ENCODE data around the gene EIF5A.
A peak's percentile ranks its signal among the peaks of the same experiment; 100 is the strongest.

The EIF5A gene

DNA sequence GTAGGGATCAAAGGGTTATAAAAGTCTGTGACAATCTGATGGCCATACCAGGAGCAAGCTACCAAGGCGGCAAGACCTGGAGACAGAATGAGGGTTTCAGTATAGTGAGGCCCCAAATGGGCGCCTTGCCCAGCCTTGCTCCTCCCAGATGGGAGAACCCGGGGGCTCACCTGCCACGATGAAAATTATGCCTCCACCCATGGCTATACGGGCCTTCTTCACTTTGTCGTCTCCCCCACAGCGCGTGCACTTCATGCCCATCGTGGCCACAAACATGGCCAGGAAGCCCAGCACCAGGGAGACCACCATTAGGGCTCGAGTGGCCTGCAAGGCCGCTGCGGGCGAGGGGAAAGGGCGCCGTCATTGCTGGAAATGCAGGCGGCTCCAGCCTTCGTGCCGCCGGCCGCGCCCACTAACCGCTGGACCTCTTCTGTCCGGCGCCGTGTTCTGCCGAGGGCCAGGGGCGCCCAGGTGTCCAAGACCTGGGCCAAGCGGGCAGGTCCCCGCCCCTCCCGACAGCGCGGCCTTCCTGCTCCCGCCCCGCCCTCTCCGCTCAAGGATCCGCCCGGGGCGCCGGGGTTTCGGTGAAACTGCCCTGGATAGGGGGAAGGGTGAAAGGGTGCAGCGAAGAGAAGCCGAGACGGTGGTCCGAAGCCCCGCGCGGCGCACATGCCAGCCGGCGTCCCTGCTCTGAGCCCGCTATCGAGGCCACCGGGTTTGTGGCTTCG is 46.6 kb upstream of the EIF5A start:
- 14% methylated on average over 54 of the region's 54 CpGs for WGBS
- peaks cover 32 to 36% of the 10 kb centered on the region in 2 experiments for H3K36me3 ChIP-seq (ENCODE audit: control insufficient read depth in 1 of 2, insufficient read depth in 2 of 2, low read depth in 1 of 2, low read length in 2 of 2)
- peak overlapping the region in 1 of 2 experiments; percentile 91 for H3K23ac ChIP-seq (ENCODE audit: low read length in 2 of 2)
- H2BK12ac ChIP-seq (ENCODE audit: low read length in 2 of 2) = peak overlapping the region in 1 of 2 experiments; percentile 19
- peak overlapping the region; percentile 54 to 73 for H3K4ac ChIP-seq (ENCODE audit: low read depth in 1 of 2, low read length in 2 of 2)
- no peak overlapping the region for H2BK15ac ChIP-seq (ENCODE audit: low read depth, poor library complexity, severe bottlenecking)
- peaks cover 26% of the 10 kb centered on the region for H3K4me1 ChIP-seq (ENCODE audit: control insufficient read depth, insufficient read depth, low read depth, low read length)
- no peak overlapping the region for H3K14ac ChIP-seq (ENCODE audit: low read length in 2 of 2)
- H3K4me2 ChIP-seq (ENCODE audit: low read length, poor library complexity, severe bottlenecking) = peak overlapping the region; percentile 86
- peak overlapping the region; percentile 98 for H4K8ac ChIP-seq (ENCODE audit: low read length)
- H4K91ac ChIP-seq (ENCODE audit: low read length) = peak overlapping the region; percentile 80
- peak overlapping the region; percentile 56 to 68 for H3K4me3 ChIP-seq (ENCODE audit: insufficient read depth in 1 of 2, low read depth in 1 of 2, low read length in 2 of 2)
- no peak overlapping the region for H2AK5ac ChIP-seq (ENCODE audit: low read length, severe bottlenecking)
- peak overlapping the region; percentile 72 for H3K9ac ChIP-seq (ENCODE audit: low read length)
- H2AFZ ChIP-seq (ENCODE audit: low read depth, low read length) = peak overlapping the region; percentile 78
- no peak overlapping the region for H3K27ac ChIP-seq (ENCODE audit: low read length, poor library complexity, severe bottlenecking)
- no peak for DNase-seq
- H3K18ac ChIP-seq (ENCODE audit: low read depth in 1 of 2, low read length in 2 of 2) = peak overlapping the region; percentile 40 to 94
- no peak overlapping the region for H2BK5ac ChIP-seq (ENCODE audit: low read depth, low read length, poor library complexity, severe bottlenecking)
- H2BK120ac ChIP-seq (ENCODE audit: low read depth, low read length) = peak overlapping the region; percentile 29
- H3K27me3 ChIP-seq (ENCODE audit: control insufficient read depth in 1 of 2, insufficient read depth in 1 of 2, low read length in 2 of 2) = peaks cover 13 to 21% of the 10 kb centered on the region in 2 experiments
- peaks cover 6% of the 10 kb centered on the region for H3K79me1 ChIP-seq (replicated peaks; ENCODE audit: low read length, poor library complexity, severe bottlenecking)
- no peaks in the 10 kb centered on the region for H3K9me3 ChIP-seq (ENCODE audit: control insufficient read depth, low read length)

GRCh38 chr17:7261379-7262191 is 45.8 kb upstream of the EIF5A start:
- Histone ChIP-seq H3K4me1 (ENCODE audit: control insufficient read depth, insufficient read depth, low read depth, low read length) (peaks cover 26% of the 10 kb centered on the region), H3K23ac (ENCODE audit: low read length in 2 of 2) (peak overlapping the region in 1 of 2 experiments; percentile 91), H3K18ac (ENCODE audit: low read depth in 1 of 2, low read length in 2 of 2) (peak overlapping the region; percentile 40 to 94), H2AK5ac (ENCODE audit: low read length, severe bottlenecking) (no peak overlapping the region), H4K8ac (ENCODE audit: low read length) (peak overlapping the region; percentile 98), H2BK15ac (ENCODE audit: low read depth, poor library complexity, severe bottlenecking) (no peak overlapping the region), H2AFZ (ENCODE audit: low read depth, low read length) (peak overlapping the region; percentile 78), H3K9ac (ENCODE audit: low read length) (peak overlapping the region; percentile 72), H3K79me1 (replicated peaks; ENCODE audit: low read length, poor library complexity, severe bottlenecking) (peaks cover 3% of the 10 kb centered on the region), H3K4ac (ENCODE audit: low read depth in 1 of 2, low read length in 2 of 2) (peak overlapping the region; percentile 54 to 73), H4K91ac (ENCODE audit: low read length) (peak overlapping the region; percentile 80), H3K4me3 (ENCODE audit: insufficient read depth in 1 of 2, low read depth in 1 of 2, low read length in 2 of 2) (peak overlapping the region; percentile 56 to 68), H2BK120ac (ENCODE audit: low read depth, low read length) (peak overlapping the region; percentile 29), H3K9me3 (ENCODE audit: control insufficient read depth, low read length) (no peaks in the 10 kb centered on the region), H3K36me3 (ENCODE audit: control insufficient read depth in 1 of 2, insufficient read depth in 2 of 2, low read depth in 1 of 2, low read length in 2 of 2) (peaks cover 26 to 29% of the 10 kb centered on the region in 2 experiments), H3K27me3 (ENCODE audit: control insufficient read depth in 1 of 2, insufficient read depth in 1 of 2, low read length in 2 of 2) (peaks cover 13 to 21% of the 10 kb centered on the region in 2 experiments), H2BK5ac (ENCODE audit: low read depth, low read length, poor library complexity, severe bottlenecking) (no peak overlapping the region), H3K27ac (ENCODE audit: low read length, poor library complexity, severe bottlenecking) (no peak overlapping the region), H3K4me2 (ENCODE audit: low read length, poor library complexity, severe bottlenecking) (peak overlapping the region; percentile 86), H3K14ac (ENCODE audit: low read length in 2 of 2) (peak overlapping the region in 1 of 2 experiments; percentile 2), H2BK12ac (ENCODE audit: low read length in 2 of 2) (peak overlapping the region in 1 of 2 experiments; percentile 0)
- WGBS = 10% methylated on average over 58 of the region's 71 CpGs
- DNase-seq = no peak

DNA sequence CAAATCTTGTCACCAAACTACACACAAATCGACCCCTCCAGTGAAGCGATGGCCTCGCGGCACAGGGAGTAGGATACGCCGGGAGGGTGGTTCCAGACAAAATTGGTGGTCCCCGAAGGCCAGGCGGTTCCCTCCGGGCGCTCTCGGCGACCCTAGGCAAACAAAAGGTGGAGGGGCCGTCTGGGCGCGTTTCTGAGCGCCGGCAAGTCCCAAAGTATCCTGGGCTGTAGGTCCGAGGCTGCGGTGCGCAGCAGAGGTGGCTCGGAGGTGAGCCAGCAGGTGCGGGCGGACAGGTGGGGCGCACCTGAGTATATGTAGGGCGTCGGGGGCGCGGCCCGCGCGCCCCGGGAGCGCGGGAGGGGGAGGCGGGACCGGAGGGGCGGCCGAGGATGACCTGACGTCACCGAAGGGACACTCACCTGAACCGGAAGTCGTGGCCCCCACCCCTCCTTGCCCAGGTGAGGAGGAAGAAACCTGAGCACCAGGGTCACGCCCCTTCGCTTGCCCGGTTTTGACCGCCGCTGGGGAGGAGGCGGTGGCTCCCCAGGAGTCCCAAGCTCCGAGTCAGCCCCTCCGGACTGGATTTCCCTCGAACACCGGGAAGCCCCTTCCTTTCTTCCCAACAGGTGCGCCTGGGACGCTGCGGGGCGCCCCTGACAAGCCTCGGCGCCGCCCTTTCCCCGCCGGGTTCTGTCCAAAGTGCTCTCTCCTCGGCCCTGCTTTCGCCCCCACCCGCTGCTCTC is 45.1 kb upstream of the EIF5A start, which contains the start of gene CLDN7:
Gene CLDN7 (minus strand): TSS at position 287 of the 743 bp plus-strand sequence. CDS start 435 bp downstream, outside the sequence.
- Histone ChIP-seq H3K27ac (ENCODE audit: low read length, poor library complexity, severe bottlenecking) (no peak within 1 kb of the TSS), H3K18ac (ENCODE audit: low read depth in 1 of 2, low read length in 2 of 2) (peak within 1 kb of the TSS; percentile 71 to 94), H2BK15ac (ENCODE audit: low read depth, poor library complexity, severe bottlenecking) (peak within 1 kb of the TSS; percentile 83), H3K79me1 (replicated peaks; ENCODE audit: low read length, poor library complexity, severe bottlenecking) (no peaks in the 10 kb centered on the region), H3K4me3 (ENCODE audit: insufficient read depth in 1 of 2, low read depth in 1 of 2, low read length in 2 of 2) (peak within 1 kb of the TSS; percentile 56 to 68), H2BK5ac (ENCODE audit: low read depth, low read length, poor library complexity, severe bottlenecking) (no peak within 1 kb of the TSS), H3K36me3 (ENCODE audit: control insufficient read depth in 1 of 2, insufficient read depth in 2 of 2, low read depth in 1 of 2, low read length in 2 of 2) (peaks cover 21% of the 10 kb centered on the region in 2 experiments), H2AFZ (ENCODE audit: low read depth, low read length) (peak within 1 kb of the TSS; percentile 78), H4K8ac (ENCODE audit: low read length) (peak within 1 kb of the TSS; percentile 98), H2AK5ac (ENCODE audit: low read length, severe bottlenecking) (no peak within 1 kb of the TSS), H3K4me1 (ENCODE audit: control insufficient read depth, insufficient read depth, low read depth, low read length) (peaks cover 26% of the 10 kb centered on the region), H3K14ac (ENCODE audit: low read length in 2 of 2) (peak within 1 kb of the TSS in 1 of 2 experiments; percentile 2), H3K4me2 (ENCODE audit: low read length, poor library complexity, severe bottlenecking) (peak within 1 kb of the TSS; percentile 86), H2BK12ac (ENCODE audit: low read length in 2 of 2) (peak within 1 kb of the TSS in 1 of 2 experiments; percentile 57), H3K23ac (ENCODE audit: low read length in 2 of 2) (peak within 1 kb of the TSS in 1 of 2 experiments; percentile 91), H3K9me3 (ENCODE audit: control insufficient read depth, low read length) (no peaks in the 10 kb centered on the region), H3K9ac (ENCODE audit: low read length) (peak within 1 kb of the TSS; percentile 72), H4K91ac (ENCODE audit: low read length) (peak within 1 kb of the TSS; percentile 80), H3K4ac (ENCODE audit: low read depth in 1 of 2, low read length in 2 of 2) (peak within 1 kb of the TSS; percentile 54 to 73), H3K27me3 (ENCODE audit: control insufficient read depth in 1 of 2, insufficient read depth in 1 of 2, low read length in 2 of 2) (peaks cover 13 to 21% of the 10 kb centered on the region in 2 experiments), H2BK120ac (ENCODE audit: low read depth, low read length) (peak within 1 kb of the TSS; percentile 43)
- WGBS = 8% methylated on average over 60 of the region's 64 CpGs
- DNase-seq = no peak
